Liver (tissue), 9 donors: ENCODE results near the gene RBM33. TPM values are rescaled to one million over a fixed set of nuclear protein-coding genes. Genes with fewer than 3 reads are reported as not detected.

Experiments used
- DNase-seq: peaks from one replicate; pipeline ENCODE4 v3.0.0-alpha.2; 2017; ENCODE audit warnings: low spot score
- H3K27ac ChIP-seq, 2 donors: one replicate each; pipeline ENCODE4 v1.7.0; 2013; ENCODE audit warnings: inconsistent platforms in 2 of 2, low read length in 2 of 2, control low read depth in 1 of 2, low read depth in 1 of 2, mild to moderate bottlenecking in 1 of 2
- H3K27me3 ChIP-seq, 4 donors: one replicate each; pipeline versions ENCODE4 v1.6.1 to v1.7.0; 2013; ENCODE audit warnings: low read length in 3 of 4, inconsistent platforms in 1 of 4, mild to moderate bottlenecking in 1 of 4, moderate library complexity in 1 of 4; ENCODE audit not compliant: control insufficient read depth in 4 of 4, insufficient read depth in 4 of 4
- H3K36me3 ChIP-seq, 4 donors: one replicate each; pipeline versions ENCODE4 v1.6.1 to v1.7.0; 2013; ENCODE audit warnings: low read length in 3 of 4, mild to moderate bottlenecking in 3 of 4, low read depth in 1 of 4, moderate library complexity in 1 of 4; ENCODE audit not compliant: control insufficient read depth in 4 of 4, insufficient read depth in 3 of 4
- H3K4me1 ChIP-seq, 4 donors: one replicate each; pipeline versions ENCODE4 v1.6.1 to v1.7.0; 2013; ENCODE audit warnings: low read length in 3 of 4, mild to moderate bottlenecking in 3 of 4, moderate library complexity in 1 of 4; ENCODE audit not compliant: control insufficient read depth in 4 of 4, insufficient read depth in 4 of 4
- H3K4me3 ChIP-seq, 3 donors: one replicate each; pipeline versions ENCODE4 v1.6.1 to v1.7.0; 2013; ENCODE audit warnings: low read length in 3 of 3, control low read depth in 1 of 3, low read depth in 1 of 3, mild to moderate bottlenecking in 1 of 3
- H3K9ac ChIP-seq, 2 donors: one replicate each; pipeline ENCODE4 v1.7.0; 2013; ENCODE audit warnings: low read length in 2 of 2, mild to moderate bottlenecking in 2 of 2, moderate library complexity in 2 of 2, control low read depth in 1 of 2, low read depth in 1 of 2
- H3K9me3 ChIP-seq, 4 donors: one replicate each; pipeline versions ENCODE4 v1.6.1 to v1.7.0; 2013; ENCODE audit warnings: low read length in 3 of 4; ENCODE audit not compliant: control insufficient read depth in 4 of 4
- ATF3 ChIP-seq: IDR thresholded peaks from 2 replicates; pipeline ENCODE4 v1.6.1; 2016; ENCODE audit warnings: antibody characterized with exemption
- EGR1 ChIP-seq, 2 donors: IDR thresholded peaks; 2 replicates each; pipeline ENCODE4 v1.6.1; 2016 to 2018; ENCODE audit warnings: antibody characterized with exemption in 2 of 2, low read depth in 2 of 2
- FOXA1 ChIP-seq: IDR thresholded peaks from 2 replicates; pipeline ENCODE4 v1.6.1; 2016; ENCODE audit warnings: antibody characterized with exemption
- FOXA2 ChIP-seq: IDR thresholded peaks from 2 replicates; pipeline ENCODE4 v1.6.1; 2016; ENCODE audit warnings: antibody characterized with exemption
- JUND ChIP-seq, 2 donors: IDR thresholded peaks; 2 replicates each; pipeline ENCODE4 v1.6.1; 2016; ENCODE audit warnings: antibody characterized with exemption in 2 of 2
- MAX ChIP-seq: IDR thresholded peaks from 2 replicates; pipeline ENCODE4 v1.6.1; 2016; ENCODE audit warnings: antibody characterized with exemption
- NR2F2 ChIP-seq: IDR thresholded peaks from 2 replicates; pipeline ENCODE4 v1.6.1; 2016; ENCODE audit warnings: antibody characterized with exemption
- RAD21 ChIP-seq, 2 donors: IDR thresholded peaks; 2 replicates each; pipeline ENCODE4 v1.6.1; 2016; ENCODE audit warnings: antibody characterized with exemption in 2 of 2, mild to moderate bottlenecking in 2 of 2
- REST ChIP-seq: IDR thresholded peaks from 2 replicates; pipeline ENCODE4 v1.6.1; 2016; ENCODE audit warnings: antibody characterized with exemption, mild to moderate bottlenecking
- RXRA ChIP-seq, 2 donors: IDR thresholded peaks; 2 replicates each; pipeline ENCODE4 v1.6.1; 2017 to 2018; ENCODE audit warnings: antibody characterized with exemption in 2 of 2, mild to moderate bottlenecking in 1 of 2
- SP1 ChIP-seq: IDR thresholded peaks from 2 replicates; pipeline ENCODE4 v1.6.1; 2018; ENCODE audit warnings: antibody characterized with exemption, mild to moderate bottlenecking
- TAF1 ChIP-seq: conservative IDR thresholded peaks from 2 replicates; pipeline ENCODE4 v1.6.1; 2016; ENCODE audit warnings: antibody characterized with exemption, mild to moderate bottlenecking
- YY1 ChIP-seq: IDR thresholded peaks from 2 replicates; pipeline ENCODE4 v1.6.1; 2016; ENCODE audit warnings: antibody characterized with exemption, mild to moderate bottlenecking
- WGBS: extraction: QIAGEN DNeasy Blood & Tissue Kit; methylation state at CpG from one replicate; pipeline ENCODE4 v1.1.7; 2013; 5-methylcytosine and 5-hydroxymethylcytosine counted together
- polyA plus RNA-seq, 2 donors: library from polyadenylated mRNA; stranded (reverse) in 1 of 2; unstranded in 1 of 2; fragments of 200-250 nt in 1 of 2; fragments of >200 nt in 1 of 2; fragmentation: Nextera tagmentation in 1 of 2; extraction: Ambion mirVana in 1 of 2; gene quantifications; one replicate each; pipeline versions ENCODE4 v1.2.1 to v1.2.3, GENCODE V29; 2013 to 2015
- total RNA-seq, 2 donors: library from RNA; depleted of rRNA; stranded (reverse); fragments of >200 nt; gene quantifications; one replicate each; pipeline ENCODE4 v1.2.3, GENCODE V29; 2014
- TF ChIP-seq, protein P1 (sequence below): fragments of 150-350 bp; IDR thresholded peaks from 2 replicates; pipeline ENCODE4 v1.5.1; 2017; ENCODE audit warnings: improper control_type of control experiment, low read depth, low read length; ENCODE audit not compliant: missing input control
- donor health status: healthy.
- donor health status: healthy.
- donor health status: healthy.
- donor health status: healthy.
- donor health status: healthy.

The RBM33 gene
- total and polyA plus RNA-seq, 4 donors, result 7.8 to 48.9 (median 28.2) TPM

GRCh38 chr7:155803418-155804376 is 159.2 kb downstream of the RBM33 start:
- H3K27me3 ChIP-seq, result no peaks in the 10 kb centered on the region
- peaks cover 5 to 49% (median 11%) of the 10 kb centered on the region in 4 donors for H3K4me1 ChIP-seq
- WGBS, result 59% methylated on average over 96 of the region's 96 CpGs
- no peak for TF ChIP-seq JUND (IDR thresholded peaks at IDR 0.05)
- TF ChIP-seq RXRA (IDR thresholded peaks at IDR 0.05), result no peak
- TF ChIP-seq RAD21 (IDR thresholded peaks at IDR 0.05), result no peak
- TF ChIP-seq, protein P1, sequence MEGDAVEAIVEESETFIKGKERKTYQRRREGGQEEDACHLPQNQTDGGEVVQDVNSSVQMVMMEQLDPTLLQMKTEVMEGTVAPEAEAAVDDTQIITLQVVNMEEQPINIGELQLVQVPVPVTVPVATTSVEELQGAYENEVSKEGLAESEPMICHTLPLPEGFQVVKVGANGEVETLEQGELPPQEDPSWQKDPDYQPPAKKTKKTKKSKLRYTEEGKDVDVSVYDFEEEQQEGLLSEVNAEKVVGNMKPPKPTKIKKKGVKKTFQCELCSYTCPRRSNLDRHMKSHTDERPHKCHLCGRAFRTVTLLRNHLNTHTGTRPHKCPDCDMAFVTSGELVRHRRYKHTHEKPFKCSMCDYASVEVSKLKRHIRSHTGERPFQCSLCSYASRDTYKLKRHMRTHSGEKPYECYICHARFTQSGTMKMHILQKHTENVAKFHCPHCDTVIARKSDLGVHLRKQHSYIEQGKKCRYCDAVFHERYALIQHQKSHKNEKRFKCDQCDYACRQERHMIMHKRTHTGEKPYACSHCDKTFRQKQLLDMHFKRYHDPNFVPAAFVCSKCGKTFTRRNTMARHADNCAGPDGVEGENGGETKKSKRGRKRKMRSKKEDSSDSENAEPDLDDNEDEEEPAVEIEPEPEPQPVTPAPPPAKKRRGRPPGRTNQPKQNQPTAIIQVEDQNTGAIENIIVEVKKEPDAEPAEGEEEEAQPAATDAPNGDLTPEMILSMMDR, result no peak
- no peak for TF ChIP-seq FOXA1
- no peak for TF ChIP-seq YY1
- no peak for TF ChIP-seq TAF1
- no peak for TF ChIP-seq EGR1 (IDR thresholded peaks at IDR 0.05; ENCODE audit: low read depth in 2 of 2)
- no peaks in the 10 kb centered on the region for H3K9me3 ChIP-seq
- peaks cover 0 to 6% (median 2%) of the 10 kb centered on the region in 4 donors for H3K36me3 ChIP-seq
- H3K4me3 ChIP-seq, result peak overlapping the region in 1 of 3 donors; percentile 24
- no peak for DNase-seq
- H3K27ac ChIP-seq, result no peak overlapping the region
- H3K9ac ChIP-seq, result no peak overlapping the region

DNA sequence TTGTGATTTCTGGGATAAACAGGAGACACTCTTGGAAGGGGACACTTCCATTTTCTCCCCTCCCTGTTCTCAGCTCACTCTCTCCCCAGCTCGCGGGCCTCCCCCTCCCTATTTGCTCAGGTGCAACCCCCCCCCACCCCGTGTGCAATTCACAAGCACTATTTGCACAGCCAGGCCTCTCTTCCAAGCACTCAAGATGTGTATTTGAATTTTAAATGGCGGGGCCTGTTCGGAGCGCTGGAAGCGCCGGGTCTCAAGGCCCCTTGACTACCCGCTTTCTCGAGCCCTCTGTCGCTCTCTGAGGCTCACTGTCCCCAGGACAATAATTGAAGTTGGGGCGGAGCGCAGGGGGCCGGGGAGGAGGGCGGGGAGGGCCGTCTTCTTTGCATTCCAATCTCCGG is 160.0 kb downstream of the RBM33 start:
- peaks cover 5 to 56% (median 11%) of the 10 kb centered on the region in 4 donors for H3K4me1 ChIP-seq
- H3K9ac ChIP-seq, result no peak overlapping the region
- no peak overlapping the region for H3K27ac ChIP-seq
- H3K27me3 ChIP-seq, result no peaks in the 10 kb centered on the region
- peaks cover 0 to 6% (median 2%) of the 10 kb centered on the region in 4 donors for H3K36me3 ChIP-seq
- TF ChIP-seq NR2F2, result no peak
- no peak for TF ChIP-seq REST
- no peak for TF ChIP-seq EGR1 (IDR thresholded peaks at IDR 0.05; ENCODE audit: low read depth in 2 of 2)
- TF ChIP-seq, protein P1, result no peak
- TF ChIP-seq JUND (IDR thresholded peaks at IDR 0.05), result no peak
- TF ChIP-seq SP1, result no peak
- TF ChIP-seq FOXA2, result no peak
- TF ChIP-seq MAX, result no peak
- no peak for TF ChIP-seq RXRA (IDR thresholded peaks at IDR 0.05)
- no peak for TF ChIP-seq ATF3
- TF ChIP-seq RAD21 (IDR thresholded peaks at IDR 0.05), result no peak
- TF ChIP-seq FOXA1, result no peak
- TF ChIP-seq YY1, result no peak
- no peak for DNase-seq
- 49% methylated on average over 17 of the region's 17 CpGs for WGBS
- no peaks in the 10 kb centered on the region for H3K9me3 ChIP-seq
- peak overlapping the region in 1 of 3 donors; percentile 24 for H3K4me3 ChIP-seq
